ENCODE measurements around the gene LUC7L3. TPM values are rescaled to one million over a fixed set of nuclear protein-coding genes. Genes with fewer than 3 reads are reported as not detected.

LUC7L3 gene
- total and polyA plus RNA-seq, 12 donors, result 33.7 to 188 (median 46.8) TPM

DNA sequence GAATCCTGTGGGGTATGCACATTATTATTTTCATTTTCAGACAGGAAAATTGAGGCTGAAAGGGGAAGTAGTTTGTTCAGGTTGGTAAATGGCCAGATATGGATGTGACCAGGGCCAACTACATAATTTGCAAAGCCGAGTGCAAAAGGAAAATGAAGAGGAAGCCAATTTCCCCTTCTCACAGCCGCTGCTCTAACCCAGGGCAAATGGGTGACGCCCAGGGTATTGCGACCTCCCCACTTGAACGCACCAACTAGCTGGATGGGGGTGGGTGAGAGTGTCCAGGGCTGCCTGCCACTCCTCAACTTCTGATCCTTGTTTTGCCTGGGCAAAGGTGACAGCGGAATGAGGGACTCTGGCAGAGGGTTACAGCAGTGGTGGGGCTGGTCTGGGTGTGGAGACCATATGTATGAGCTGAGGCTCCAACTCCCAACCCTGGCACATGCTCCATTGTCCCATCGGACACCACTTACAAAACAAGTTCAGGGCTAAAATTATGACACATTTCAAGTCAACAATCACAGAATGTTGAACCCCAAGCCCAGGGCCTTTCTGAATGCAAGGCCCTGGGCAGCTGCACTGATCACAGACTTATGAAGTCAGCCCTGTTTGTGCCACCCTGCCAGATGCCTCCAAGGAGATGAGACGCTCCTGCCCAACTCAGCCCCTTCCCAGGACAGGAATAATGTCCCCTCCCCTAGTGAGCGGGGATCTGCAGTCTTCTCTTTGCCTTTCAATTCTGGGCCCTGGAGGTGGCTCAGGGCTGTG lies 46.2 kb downstream of the LUC7L3 start:
- DNase-seq (no peak), ATAC-seq (peak in 7 of 8 donors; percentile 6 to 56 (median 31))
- intact Hi-C loops (cut with DNase I), result no loop called here
- Histone ChIP-seq H3K27me3 (no peaks in the 10 kb centered on the region), H3K27ac (peak overlapping the region in 2 of 10 donors; percentile 10 to 42), H3K36me3 (no peaks in the 10 kb centered on the region), H3K4me3 (no peak overlapping the region), H3K9me3 (no peaks in the 10 kb centered on the region), H3K4me1 (peaks cover 0 to 35% (median 29%) of the 10 kb centered on the region in 9 donors)
- WGBS, 2 donors, result 63 to 66% methylated on average over 9 of the region's 9 CpGs
- TF ChIP-seq, protein P1, sequence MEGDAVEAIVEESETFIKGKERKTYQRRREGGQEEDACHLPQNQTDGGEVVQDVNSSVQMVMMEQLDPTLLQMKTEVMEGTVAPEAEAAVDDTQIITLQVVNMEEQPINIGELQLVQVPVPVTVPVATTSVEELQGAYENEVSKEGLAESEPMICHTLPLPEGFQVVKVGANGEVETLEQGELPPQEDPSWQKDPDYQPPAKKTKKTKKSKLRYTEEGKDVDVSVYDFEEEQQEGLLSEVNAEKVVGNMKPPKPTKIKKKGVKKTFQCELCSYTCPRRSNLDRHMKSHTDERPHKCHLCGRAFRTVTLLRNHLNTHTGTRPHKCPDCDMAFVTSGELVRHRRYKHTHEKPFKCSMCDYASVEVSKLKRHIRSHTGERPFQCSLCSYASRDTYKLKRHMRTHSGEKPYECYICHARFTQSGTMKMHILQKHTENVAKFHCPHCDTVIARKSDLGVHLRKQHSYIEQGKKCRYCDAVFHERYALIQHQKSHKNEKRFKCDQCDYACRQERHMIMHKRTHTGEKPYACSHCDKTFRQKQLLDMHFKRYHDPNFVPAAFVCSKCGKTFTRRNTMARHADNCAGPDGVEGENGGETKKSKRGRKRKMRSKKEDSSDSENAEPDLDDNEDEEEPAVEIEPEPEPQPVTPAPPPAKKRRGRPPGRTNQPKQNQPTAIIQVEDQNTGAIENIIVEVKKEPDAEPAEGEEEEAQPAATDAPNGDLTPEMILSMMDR (IDR thresholded peaks at IDR 0.05), result no peak

DNA sequence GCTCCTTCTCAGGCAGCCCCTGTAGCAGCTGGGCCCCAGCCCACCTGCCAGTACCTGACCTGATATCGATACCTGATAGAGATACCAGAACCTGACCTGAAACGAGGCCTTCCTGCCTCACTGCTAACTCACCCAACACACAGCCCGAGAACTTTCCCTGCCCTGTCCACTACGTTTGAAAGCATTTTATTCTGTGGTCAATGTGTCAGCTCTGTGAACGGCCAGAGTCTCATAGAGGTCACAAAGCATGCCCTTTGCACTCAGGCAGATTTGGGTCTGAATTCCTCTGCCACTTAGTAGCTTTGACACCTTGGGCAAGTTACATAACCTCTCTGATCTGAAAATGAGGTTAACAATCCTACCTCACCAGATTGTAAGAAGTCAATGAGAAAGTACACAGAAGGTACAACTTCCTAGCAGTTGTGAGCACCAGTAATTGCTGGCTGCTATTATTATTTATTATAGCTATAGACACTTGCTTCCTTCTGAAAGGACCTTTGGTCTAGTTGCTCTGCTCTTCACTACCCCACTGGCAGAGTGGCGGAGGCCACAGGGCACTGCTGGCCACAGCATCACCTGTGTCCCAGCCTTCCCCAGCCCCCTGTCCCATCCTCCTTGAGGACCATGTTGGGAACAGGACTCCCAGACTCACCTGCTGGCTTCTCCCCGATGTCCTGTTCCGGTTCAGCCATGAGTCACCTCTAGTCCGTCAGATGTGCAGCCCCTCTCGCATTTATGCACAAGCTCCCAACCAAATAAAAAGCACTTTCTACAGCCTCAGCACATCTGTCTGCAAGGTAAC lies 47.0 kb downstream of the LUC7L3 start:
- WGBS, 2 donors, result 90 to 91% methylated on average over 10 of the region's 10 CpGs
- DNase-seq (no peak), ATAC-seq (no peak)
- no peaks in the 10 kb centered on the region for H3K27me3 ChIP-seq
- H3K36me3 ChIP-seq, result no peaks in the 10 kb centered on the region
- intact Hi-C loops (cut with DNase I), result no loop called here
- peaks cover 0 to 35% (median 29%) of the 10 kb centered on the region in 9 donors for H3K4me1 ChIP-seq
- no peaks in the 10 kb centered on the region for H3K9me3 ChIP-seq
- H3K27ac ChIP-seq, result no peak overlapping the region
- H3K4me3 ChIP-seq, result no peak overlapping the region
- TF ChIP-seq, protein P1 (IDR thresholded peaks at IDR 0.05), result no peak

DNA sequence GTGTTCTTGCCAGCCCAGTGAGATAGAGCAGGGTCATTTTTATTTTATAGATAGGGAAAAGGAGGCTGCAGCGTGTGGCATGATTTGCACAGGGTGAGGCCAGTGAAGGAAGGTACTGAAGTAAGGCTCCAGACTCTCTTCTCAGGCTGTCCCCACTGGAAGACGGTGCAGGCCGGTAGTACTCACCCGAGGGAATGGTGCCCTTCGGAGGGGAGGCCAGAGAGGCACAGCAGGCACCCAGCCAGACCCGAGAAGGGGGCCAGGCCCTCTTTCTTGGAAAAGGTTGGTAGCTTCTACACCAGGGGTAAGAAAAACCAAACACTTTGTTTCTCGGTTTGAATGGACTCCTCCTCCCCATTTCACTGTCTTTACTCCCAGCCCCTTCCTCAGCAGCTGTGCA lies 47.6 kb downstream of the LUC7L3 start:
- no peak for ATAC-seq
- WGBS, 2 donors, result 82 to 86% methylated on average over 7 of the region's 7 CpGs

DNA sequence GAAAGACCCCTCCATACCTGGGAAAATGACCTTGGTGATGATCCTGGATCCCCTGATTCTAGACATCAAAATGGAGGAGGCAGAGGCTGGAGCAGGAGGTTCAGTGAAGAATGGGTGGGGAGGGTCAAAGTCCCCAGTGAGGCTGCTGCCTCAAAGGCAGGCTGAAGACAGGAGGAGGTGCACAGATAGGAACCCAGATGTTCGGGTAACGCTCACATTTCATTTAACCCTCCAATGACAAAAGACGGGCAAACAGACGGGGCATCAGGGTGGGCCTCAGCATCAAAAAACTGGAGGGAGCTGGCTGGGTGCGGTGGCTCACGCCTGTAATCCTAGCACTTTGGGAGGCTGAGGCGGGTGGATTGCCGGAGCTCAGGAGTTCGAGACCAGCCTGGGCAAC lies 48.0 kb downstream of the LUC7L3 start, which contains the start of gene ANKRD40CL:
Gene ANKRD40CL, minus strand, starts transcription at position 73 of the 400 bp plus-strand sequence. CDS start 605 bp downstream, outside the sequence.
- WGBS, 2 donors, result 91 to 95% methylated on average over 9 of the region's 9 CpGs
- Histone ChIP-seq H3K27me3 (no peaks in the 10 kb centered on the region), H3K4me1 (peaks cover 0 to 35% (median 29%) of the 10 kb centered on the region in 9 donors), H3K4me3 (no peak within 1 kb of the TSS), H3K9me3 (no peaks in the 10 kb centered on the region), H3K27ac (no peak within 1 kb of the TSS), H3K36me3 (no peaks in the 10 kb centered on the region)
- intact Hi-C loops (cut with DNase I), result no loop called here
- TF ChIP-seq, protein P1 (IDR thresholded peaks at IDR 0.05), result no peak
- ATAC-seq (no peak), DNase-seq (no peak)

More for the DNA sequence above, 47.6 kb downstream of the LUC7L3 start:
- Histone ChIP-seq H3K9me3 (no peaks in the 10 kb centered on the region), H3K27ac (no peak overlapping the region), H3K4me1 (peaks cover 0 to 35% (median 29%) of the 10 kb centered on the region in 9 donors), H3K36me3 (no peaks in the 10 kb centered on the region), H3K4me3 (no peak overlapping the region), H3K27me3 (no peaks in the 10 kb centered on the region)
- intact Hi-C loops (cut with DNase I), result no loop called here
- TF ChIP-seq, protein P1 (IDR thresholded peaks at IDR 0.05), result no peak
- DNase-seq, result no peak
